ENCODE data around the gene KRTAP25-1. TPM values are rescaled to one million over a fixed set of nuclear protein-coding genes. Genes with fewer than 3 reads are reported as not detected.

KRTAP25-1 gene
- total RNA-seq, 1 experiment from 2014 or later, result not detected

GRCh38 chr21:30271611-30272010 lies 17.7 kb downstream of the KRTAP25-1 start:
- H2AK5ac ChIP-seq (ENCODE audit: insufficient read length, low read length), result no peak overlapping the region
- no peak for DNase-seq
- no peaks in the 10 kb centered on the region for H3K23me2 ChIP-seq (ENCODE audit: insufficient read length, low read depth, low read length, poor library complexity, severe bottlenecking)
- H3K56ac ChIP-seq (ENCODE audit: insufficient read length, low read depth, low read length), result no peak overlapping the region
- no peak overlapping the region for H4K5ac ChIP-seq (ENCODE audit: insufficient read length, low read depth, low read length)
- Mint-ChIP-seq H3K27ac (no peak overlapping the region), H3K27me3 (ENCODE audit: low read depth) (no peaks in the 10 kb centered on the region), H3K9me3 (0 out of 5 replicates have a peak, but pooled peaks cover 0 to 2% of the 10 kb centered on the region in 2 experiments), H3K36me3 (ENCODE audit: insufficient read depth in 1 of 3, low read depth in 3 of 3) (no peaks in the 10 kb centered on the region), H3K4me3 (no peak overlapping the region), H3K4me1 (peaks cover 0 to 4% of the 10 kb centered on the region in 2 experiments; a peak in 1 of 4 replicates)
- no peak overlapping the region for H2BK15ac ChIP-seq (ENCODE audit: low read depth, low read length)
- H3T11ph ChIP-seq (ENCODE audit: low read length), result no peak overlapping the region
- TF ChIP-seq, protein P1, sequence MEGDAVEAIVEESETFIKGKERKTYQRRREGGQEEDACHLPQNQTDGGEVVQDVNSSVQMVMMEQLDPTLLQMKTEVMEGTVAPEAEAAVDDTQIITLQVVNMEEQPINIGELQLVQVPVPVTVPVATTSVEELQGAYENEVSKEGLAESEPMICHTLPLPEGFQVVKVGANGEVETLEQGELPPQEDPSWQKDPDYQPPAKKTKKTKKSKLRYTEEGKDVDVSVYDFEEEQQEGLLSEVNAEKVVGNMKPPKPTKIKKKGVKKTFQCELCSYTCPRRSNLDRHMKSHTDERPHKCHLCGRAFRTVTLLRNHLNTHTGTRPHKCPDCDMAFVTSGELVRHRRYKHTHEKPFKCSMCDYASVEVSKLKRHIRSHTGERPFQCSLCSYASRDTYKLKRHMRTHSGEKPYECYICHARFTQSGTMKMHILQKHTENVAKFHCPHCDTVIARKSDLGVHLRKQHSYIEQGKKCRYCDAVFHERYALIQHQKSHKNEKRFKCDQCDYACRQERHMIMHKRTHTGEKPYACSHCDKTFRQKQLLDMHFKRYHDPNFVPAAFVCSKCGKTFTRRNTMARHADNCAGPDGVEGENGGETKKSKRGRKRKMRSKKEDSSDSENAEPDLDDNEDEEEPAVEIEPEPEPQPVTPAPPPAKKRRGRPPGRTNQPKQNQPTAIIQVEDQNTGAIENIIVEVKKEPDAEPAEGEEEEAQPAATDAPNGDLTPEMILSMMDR (conservative IDR thresholded peaks at IDR 0.05), result no peak
- no peaks in the 10 kb centered on the region for H4K20me1 ChIP-seq (ENCODE audit: control insufficient read depth, insufficient read depth, insufficient read length)
- H3K4ac ChIP-seq (ENCODE audit: low read depth, low read length), result no peak overlapping the region
- H3K9ac ChIP-seq (ENCODE audit: extremely low read depth, insufficient read length, low read length), result no peak overlapping the region
- no peaks in the 10 kb centered on the region for H3K4me1 ChIP-seq (ENCODE audit: insufficient read depth, low read length)
- no peak overlapping the region for H3K18ac ChIP-seq (ENCODE audit: insufficient read length, low read depth, low read length)
- no peaks in the 10 kb centered on the region for H3K79me1 ChIP-seq (ENCODE audit: insufficient read depth, low read depth, low read length, poor library complexity, severe bottlenecking)
- H3K27ac ChIP-seq (ENCODE audit: insufficient read length, low read depth, low read length), result no peak overlapping the region
- WGBS (ENCODE audit: extremely low coverage, insufficient read length, low lambda C conversion rate), result no CpG with 5 or more reads among the region's 1 CpG
- no peak overlapping the region for H2BK5ac ChIP-seq (ENCODE audit: insufficient read length, low read length)
- H4K8ac ChIP-seq (replicated peaks; ENCODE audit: insufficient read length, low read depth, low read length), result no peak overlapping the region
- no peak overlapping the region for H2AFZ ChIP-seq (ENCODE audit: low read length)
- H4K91ac ChIP-seq (ENCODE audit: insufficient read length, low read depth, low read length), result no peak overlapping the region
- no peak overlapping the region for H2BK12ac ChIP-seq (ENCODE audit: insufficient read length, low read depth, low read length)
- H2BK20ac ChIP-seq (ENCODE audit: low read depth, low read length, poor library complexity, severe bottlenecking), result no peak overlapping the region
- no peak overlapping the region for H3K14ac ChIP-seq (ENCODE audit: insufficient read depth, low read length)
- H3K4me2 ChIP-seq (ENCODE audit: insufficient read depth, insufficient read length, low read length), result no peak overlapping the region
- no peaks in the 10 kb centered on the region for H3K9me3 ChIP-seq (ENCODE audit: control insufficient read depth, low read depth, low read length)
- no peaks in the 10 kb centered on the region for H3K79me2 ChIP-seq (ENCODE audit: insufficient read depth, low read length)
- no peaks in the 10 kb centered on the region for H3K27me3 ChIP-seq (ENCODE audit: insufficient read depth, low read length)
- H2BK120ac ChIP-seq (ENCODE audit: low read depth, low read length, poor library complexity, severe bottlenecking), result no peak overlapping the region
- H3K23ac ChIP-seq (ENCODE audit: insufficient read length, low read depth, low read length), result no peak overlapping the region

All from H9 (cell line).